IPS DF 19.7 (cell line): ENCODE results near the gene AGFG2.
"Not testable (repeated sequence)": the region's sequence is repeated elsewhere in the genome, so short reads cannot be mapped to it uniquely, and the experiment has no call there.

ENCODE experiments used
- DNase-seq: peaks from one replicate; pipeline ENCODE4 v3.0.0-alpha.2; 2013; ENCODE audit warnings: low read depth, low spot score

AGFG2 gene

GRCh38 chr7:100521076-100521475 is 17.9 kb upstream of the AGFG2 start:
- no peak for DNase-seq

GRCh38 chr7:100521909-100522593 is 17.0 kb upstream of the AGFG2 start:
- not testable (repeated sequence) for DNase-seq

GRCh38 chr7:100523192-100523591 is 15.8 kb upstream of the AGFG2 start:
- not testable (repeated sequence) for DNase-seq

GRCh38 chr7:100528108-100528866 is 10.7 kb upstream of the AGFG2 start:
- not testable (repeated sequence) for DNase-seq

- DNase-seq = no peak
These were observed 6.6 kb upstream of the AGFG2 start for GRCh38 chr7:100532165-100533022.

GRCh38 chr7:100535982-100536381 is 3.0 kb upstream of the AGFG2 start:
- not testable (repeated sequence) for DNase-seq

- not testable (repeated sequence) for DNase-seq
These were observed 2.3 kb upstream of the AGFG2 start for GRCh38 chr7:100536695-100537094.

GRCh38 chr7:100538348-100538653 is 702 bp upstream of the AGFG2 start:
- no peak for DNase-seq

GRCh38 chr7:100539436-100540006 is 518 bp downstream of the AGFG2 start:
- no peak for DNase-seq

GRCh38 chr7:100540073-100540723 is 1.2 kb downstream of the AGFG2 start:
- DNase-seq = no peak

- not testable (repeated sequence) for DNase-seq
These were observed 2.3 kb downstream of the AGFG2 start for GRCh38 chr7:100541309-100541708.

GRCh38 chr7:100543586-100543985 is 4.6 kb downstream of the AGFG2 start:
- no peak for DNase-seq

- no peak for DNase-seq
These were observed 5.4 kb downstream of the AGFG2 start for GRCh38 chr7:100544386-100544785.

- no peak for DNase-seq
These were observed 6.0 kb downstream of the AGFG2 start for GRCh38 chr7:100544967-100545359.

- peak; percentile 47 for DNase-seq
These were observed 6.5 kb downstream of the AGFG2 start for GRCh38 chr7:100545360-100546128.

- no peak for DNase-seq
These were observed 7.3 kb downstream of the AGFG2 start for GRCh38 chr7:100546129-100546925.

GRCh38 chr7:100546926-100547800 is 8.2 kb downstream of the AGFG2 start:
- no peak for DNase-seq

- no peak for DNase-seq
These were observed 8.9 kb downstream of the AGFG2 start for GRCh38 chr7:100547872-100548271.

GRCh38 chr7:100548446-100548845 is 9.4 kb downstream of the AGFG2 start:
- DNase-seq = not testable (repeated sequence)
